T1000 (cell line): ENCODE results near the gene INSM1.

Experiments used
- DNase-seq: peaks from one replicate; lab custom pipeline; 2025; ENCODE audit warnings: mixed read lengths; lab: John Stamatoyannopoulos, UW

Gene INSM1

DNA sequence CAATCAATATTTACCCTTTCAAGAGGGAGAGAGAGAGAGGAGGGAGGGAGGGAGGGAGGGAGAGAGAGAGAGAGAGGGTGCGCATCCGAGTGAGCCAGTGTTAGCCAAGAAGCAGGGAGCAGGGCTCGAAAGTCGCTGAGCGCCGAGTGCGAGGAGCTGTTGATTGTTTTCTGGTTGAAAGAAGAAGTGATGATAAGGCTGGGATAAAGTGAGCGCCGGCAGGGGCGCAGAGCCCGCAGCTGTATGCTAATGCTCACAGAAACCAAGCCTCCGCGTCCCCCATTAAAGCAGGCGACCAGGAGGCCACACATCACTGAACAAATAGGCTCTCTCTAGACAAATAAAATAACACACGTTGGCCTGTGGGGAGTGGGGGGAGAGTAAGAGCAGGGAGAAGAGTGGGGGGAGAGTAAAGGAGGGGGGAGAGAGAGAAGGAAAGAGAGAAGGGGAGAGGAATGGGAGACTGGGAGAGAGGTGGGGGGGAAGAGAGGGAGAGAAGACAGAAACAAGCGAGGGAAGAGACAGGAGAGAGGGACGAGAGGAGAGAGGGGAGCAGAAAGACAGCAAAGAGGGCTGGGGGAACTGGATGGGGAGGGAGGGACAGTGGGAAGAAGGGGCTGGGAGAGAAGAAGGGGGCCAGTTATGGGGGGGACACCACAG lies 5.0 kb upstream of the INSM1 start:
- DNase-seq = no peak

DNA sequence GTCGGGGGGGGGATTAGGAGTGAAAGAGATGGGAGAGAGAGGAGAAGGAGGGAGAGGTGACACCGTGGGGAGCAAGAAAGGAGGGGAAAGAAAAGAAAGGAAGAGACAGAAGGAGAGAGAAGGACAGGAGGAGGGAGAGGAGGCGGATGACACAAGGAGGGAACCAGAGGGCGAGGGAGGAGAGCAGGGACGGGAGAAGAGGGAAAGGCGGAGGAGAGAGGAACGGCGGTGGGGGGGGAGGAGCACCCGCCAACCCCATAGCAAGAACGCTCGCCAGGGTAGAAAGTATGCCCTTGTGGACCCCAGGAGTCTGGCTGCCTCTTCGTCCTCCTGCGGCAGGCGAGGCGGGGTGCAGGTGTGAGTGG lies 4.5 kb upstream of the INSM1 start:
- DNase-seq = no peak

DNA sequence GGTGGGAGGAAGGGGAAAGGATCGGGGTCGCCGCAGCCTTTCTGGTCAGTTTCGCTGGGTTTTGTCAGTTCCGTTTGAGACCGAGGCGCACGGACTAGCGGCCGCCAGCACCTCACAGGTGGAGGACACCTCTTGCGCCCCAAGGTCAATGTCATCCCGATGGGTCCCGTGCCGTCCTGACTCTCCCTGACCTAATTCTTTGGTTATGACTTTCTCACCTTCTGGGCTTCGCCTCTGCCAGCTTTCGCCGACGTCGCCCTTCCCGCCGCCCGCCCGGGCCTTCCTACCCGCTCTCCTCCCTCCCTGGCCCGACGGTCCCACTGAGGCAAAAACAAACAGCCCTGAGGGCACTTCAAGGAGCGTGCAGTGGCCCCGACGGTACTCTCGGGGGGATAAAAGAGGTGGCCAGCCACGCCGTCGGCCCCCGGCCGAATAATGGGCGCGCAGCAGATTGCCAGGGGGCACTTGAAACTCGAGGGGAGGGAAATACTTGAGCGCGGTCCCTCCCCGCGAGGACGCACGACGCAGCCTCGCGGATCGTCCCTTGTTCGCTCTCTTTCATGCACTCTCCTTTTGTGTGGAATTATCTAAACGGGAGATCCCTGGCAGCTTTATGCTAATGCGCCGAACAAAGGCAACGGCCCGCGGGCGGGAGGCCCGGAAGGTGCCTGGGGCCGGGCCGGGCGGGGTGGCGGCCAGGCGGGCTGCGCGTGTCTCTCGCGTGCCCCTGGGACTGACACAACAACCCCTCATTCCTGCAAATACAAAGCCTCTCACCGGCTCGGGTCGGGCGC lies 3.9 kb upstream of the INSM1 start:
- no peak for DNase-seq

DNA sequence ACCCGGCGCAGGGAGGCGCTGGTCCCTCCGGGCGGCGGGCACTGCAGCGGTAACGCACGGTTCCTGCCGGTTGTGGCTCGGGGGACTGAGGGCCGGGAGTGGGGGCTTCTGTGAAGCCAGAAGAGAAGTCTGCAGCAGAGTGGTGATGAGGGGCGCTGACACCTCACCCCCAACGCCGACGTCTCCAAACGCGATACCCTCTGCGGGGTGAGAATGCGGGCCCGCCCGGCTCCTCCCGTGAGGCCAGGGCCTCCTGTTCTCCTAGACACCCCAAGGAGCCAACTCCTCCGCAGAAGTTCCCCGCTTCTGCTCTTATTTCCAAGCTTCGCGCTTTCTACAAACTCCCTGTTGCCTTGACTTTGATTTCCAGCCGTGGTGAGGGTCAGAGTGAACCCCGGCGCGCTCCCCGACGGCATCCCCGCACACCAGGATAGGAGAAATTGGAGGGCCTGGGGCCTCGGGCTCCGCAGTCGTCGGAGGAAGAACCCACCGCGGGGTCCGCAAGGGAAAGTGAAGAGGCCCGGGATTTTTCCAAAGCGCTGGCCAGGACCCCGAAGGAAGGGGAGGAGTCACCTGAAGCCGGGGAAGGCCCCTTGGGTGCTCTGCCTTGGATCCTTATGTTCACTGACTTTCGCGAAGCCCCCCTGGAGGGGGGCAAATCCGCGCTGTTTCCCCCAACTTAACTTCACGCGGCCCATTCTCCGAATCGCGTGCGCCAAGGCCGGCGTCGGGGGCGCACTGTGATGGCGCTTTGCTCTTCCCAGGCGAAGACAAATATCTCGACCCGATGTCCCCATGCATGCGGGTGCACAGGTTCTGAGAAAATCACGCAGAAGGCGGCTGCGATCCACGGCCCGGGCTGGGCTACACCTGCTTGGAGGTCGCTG lies 3.1 kb upstream of the INSM1 start:
- no peak for DNase-seq

DNA sequence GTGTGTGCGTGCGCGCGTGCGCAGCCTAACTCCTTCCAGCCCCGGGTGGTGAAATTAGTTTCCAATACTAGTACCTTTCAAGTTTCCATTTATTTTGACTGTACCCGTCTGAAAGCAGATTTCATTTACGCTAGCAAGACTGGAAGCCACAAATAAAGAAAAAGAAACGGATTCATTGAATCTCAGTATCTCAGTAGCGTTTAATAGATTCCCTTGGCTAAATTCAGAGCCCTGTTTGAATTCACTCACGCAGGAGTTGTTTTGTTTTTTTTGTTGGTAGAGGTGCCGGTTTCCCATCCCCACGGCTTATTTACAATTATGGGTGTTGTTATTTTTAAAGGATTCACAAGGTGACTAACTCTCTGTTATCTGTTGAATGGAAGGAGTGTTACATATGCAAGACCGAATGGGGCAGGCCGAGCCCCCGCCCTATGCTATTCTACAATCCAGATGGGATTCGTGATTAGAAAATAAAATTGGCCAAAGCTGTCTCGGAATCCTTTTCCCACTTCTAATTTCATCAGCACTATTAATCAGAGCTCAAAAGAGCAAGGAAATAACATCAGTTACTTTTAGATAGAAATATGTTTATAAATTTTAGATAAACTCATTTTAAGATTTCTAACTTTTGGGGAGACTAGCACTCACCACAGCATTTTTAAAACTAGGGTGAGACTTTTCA lies 2.3 kb upstream of the INSM1 start:
- DNase-seq = no peak

DNA sequence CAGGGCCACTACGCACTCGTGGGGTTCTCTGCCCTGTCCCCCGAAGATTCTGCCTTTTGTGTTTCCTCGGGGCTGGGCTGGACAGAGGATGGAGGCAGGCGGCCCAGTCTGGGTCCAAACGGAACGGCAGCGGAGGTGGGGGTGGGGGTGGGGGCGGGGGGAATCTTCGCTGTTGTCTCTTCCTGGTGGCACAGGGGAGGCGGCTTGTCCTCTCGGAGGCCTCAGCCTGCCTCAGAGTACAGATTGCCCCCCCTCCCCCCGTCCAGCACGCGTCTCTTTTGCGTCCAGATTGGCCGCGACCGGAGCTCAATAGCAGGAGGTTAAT lies 1.4 kb upstream of the INSM1 start:
- no peak for DNase-seq

DNA sequence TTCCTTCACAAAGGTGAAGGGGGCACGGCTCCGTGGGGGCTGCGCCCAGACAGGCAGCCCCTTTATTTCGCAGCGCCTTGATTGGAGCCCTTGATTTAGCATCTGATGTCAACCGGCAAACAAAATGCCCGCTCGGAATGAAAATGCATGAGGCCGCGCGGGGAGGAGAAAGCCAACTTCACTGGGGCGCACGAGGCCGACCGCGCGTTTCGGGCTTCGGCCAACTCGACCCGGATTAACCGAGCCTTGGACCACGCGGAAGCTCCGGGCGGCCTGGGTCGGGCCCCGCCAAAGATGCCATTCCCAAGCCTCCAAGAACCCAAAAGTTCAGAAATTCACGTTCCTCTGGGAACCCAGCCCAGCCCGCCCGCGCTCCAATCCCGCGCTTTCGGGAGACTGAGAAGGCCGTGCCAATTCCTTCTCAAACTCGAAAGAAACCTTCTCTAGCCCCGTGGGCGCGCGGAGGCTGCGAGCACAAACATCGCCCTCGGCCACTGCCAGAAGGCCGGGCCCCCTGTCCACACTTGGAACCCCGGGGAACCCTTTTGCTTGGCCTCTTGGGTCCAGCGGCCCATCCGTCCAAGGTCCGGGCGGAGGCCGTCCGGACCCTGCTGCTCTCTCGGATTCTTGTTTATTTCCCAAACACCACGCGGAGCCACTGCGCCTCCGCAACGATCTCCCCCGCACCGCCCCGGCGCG lies 879 bp upstream of the INSM1 start:
- DNase-seq = no peak

DNA sequence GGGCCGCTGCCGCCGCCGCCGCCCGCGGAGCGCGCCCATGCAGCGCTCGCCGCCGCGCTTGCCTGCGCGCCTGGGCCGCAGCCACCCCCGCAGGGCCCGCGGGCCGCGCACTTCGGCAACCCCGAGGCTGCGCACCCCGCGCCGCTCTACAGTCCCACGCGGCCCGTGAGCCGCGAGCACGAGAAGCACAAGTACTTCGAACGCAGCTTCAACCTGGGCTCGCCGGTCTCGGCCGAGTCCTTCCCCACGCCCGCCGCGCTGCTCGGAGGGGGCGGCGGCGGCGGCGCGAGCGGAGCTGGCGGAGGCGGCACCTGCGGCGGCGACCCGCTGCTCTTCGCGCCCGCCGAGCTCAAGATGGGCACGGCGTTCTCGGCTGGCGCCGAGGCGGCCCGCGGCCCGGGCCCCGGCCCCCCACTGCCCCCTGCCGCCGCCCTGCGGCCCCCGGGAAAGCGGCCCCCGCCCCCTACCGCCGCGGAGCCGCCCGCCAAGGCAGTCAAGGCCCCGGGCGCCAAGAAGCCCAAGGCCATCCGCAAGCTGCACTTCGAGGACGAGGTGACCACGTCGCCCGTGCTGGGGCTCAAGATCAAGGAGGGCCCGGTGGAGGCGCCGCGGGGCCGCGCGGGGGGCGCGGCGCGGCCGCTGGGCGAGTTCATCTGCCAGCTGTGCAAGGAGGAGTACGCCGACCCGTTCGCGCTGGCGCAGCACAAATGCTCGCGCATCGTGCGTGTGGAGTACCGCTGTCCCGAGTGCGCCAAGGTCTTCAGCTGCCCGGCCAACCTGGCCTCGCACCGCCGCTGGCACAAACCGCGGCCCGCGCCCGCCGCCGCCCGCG lies 730 bp downstream of the INSM1 start:
- DNase-seq = no peak

DNA sequence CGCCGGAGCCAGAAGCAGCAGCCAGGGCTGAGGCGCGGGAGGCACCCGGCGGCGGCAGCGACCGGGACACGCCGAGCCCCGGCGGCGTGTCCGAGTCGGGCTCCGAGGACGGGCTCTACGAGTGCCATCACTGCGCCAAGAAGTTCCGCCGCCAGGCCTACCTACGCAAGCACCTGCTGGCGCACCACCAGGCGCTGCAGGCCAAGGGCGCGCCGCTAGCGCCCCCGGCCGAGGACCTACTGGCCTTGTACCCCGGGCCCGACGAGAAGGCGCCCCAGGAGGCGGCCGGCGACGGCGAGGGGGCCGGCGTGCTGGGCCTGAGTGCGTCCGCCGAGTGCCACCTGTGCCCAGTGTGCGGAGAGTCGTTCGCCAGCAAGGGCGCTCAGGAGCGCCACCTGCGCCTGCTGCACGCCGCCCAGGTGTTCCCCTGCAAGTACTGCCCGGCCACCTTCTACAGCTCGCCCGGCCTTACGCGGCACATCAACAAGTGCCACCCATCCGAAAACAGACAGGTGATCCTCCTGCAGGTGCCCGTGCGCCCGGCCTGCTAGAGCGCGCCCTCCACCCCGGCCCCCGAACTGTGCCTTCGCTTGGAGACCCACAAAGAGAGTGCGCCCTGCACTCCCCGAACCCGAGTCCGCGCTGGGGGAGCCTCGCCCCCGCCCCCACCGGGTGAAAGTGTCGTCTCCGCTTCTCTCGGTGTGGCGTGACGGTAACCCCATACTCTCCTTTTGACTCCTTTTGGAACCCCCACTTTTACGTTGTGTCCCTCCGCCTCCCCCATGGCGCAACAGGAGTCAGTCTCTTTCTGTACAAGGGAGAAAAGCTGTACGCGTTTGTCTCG lies 1.6 kb downstream of the INSM1 start:
- no peak for DNase-seq

DNA sequence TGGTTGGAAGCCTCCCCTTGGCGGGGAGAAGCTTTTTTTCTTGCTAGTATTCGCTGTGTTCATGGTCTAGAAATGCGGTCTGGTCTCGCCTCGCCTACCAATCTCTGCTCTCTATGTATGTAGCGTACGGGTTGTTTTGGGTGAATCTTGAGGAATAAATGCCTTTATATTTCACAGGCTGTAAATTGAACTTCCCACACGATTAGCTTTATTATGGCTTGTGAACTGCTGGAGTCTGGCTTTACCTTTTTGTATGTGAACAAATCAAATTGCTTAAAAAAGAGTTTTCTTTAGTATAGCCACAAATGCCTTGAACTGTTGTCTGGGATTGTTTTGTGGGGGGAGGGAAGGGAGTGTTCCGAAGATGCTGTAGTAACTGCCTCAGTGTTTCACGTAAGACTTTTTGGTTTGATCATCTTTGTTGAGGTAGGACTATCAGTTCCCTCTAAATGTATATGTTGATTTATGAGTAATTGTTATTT lies 2.2 kb downstream of the INSM1 start:
- DNase-seq = no peak

DNA sequence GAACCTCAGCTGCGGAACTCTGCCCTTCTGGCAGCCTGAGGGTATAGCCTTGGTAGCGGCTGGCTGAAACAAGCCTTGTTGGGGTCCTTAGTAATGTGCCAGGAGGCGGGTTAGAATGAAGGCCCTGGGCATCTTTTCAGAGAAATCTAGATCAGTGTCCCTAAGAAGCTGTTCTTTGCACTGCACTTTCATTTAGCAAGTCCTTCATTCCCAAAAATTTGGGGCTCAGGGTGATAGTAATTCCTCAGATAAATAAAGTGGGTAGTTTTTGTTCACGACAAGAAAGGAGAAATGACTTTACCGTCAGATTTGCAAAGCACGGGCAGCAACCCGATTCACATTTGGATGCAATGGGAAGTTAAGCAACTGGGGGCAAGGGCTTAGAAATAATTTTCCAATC lies 3.2 kb downstream of the INSM1 start:
- no peak for DNase-seq

DNA sequence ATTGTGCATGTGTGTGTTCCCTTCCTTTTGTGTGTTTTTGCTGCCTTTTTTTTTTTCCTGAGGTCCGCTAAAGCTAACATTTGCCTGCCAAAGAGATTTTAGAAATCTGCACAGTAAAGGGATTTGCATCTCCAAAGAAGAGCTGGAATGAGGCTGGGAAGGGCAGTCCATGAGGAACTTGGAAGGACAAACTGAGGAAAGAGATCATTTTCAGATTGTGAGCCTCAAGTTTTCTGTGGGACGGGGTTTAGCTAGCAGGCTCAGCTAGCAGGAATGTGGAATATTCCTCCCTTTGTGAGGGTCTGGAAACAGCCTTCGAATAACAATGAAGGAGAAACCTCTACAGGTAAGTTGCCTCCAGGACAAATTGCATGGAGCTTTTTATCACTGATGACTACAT lies 3.8 kb downstream of the INSM1 start:
- no peak for DNase-seq

DNA sequence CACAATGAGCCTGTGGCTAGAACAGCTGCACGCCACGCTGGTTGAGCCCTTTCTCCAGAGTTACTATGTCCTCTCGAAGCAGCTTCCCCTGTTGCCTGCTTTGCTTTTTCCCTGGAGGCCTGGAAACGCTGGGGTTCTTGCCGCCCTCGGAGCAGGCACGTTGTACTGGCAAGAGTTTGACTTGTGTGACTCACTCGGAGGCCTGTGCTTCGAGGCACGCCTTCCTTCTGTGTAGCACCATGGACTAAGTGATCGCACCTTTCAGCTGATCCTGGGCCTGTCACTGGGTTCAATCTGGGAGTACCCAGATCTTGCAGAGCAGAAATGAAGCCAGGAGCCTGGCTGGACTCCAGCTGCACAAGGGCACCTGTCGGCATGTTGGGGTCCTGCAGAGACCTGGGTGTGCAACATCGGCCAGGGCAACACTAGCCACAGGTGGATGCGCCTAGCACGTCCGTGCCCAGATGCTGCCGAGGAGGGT lies 5.2 kb downstream of the INSM1 start:
- DNase-seq = no peak

DNA sequence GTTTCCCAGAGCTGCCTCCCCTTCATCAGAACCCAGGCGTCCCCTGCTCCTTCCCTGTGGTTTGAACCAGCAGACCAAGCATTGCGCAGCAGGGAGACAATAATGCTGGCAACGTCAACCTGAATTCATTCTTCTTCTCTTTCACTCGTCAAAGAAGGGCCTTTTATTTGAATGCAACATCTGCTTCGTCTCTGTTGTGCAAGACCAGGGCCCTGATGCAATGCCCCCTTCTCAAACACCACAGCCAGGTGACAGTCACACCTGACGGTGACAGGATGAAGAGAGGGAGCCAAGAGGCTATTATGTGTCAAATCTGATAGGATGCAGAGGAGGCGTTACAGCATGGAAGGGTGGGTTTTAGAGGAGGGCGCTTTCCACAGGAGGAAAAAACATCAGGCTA lies 8.0 kb downstream of the INSM1 start:
- DNase-seq = no peak

DNA sequence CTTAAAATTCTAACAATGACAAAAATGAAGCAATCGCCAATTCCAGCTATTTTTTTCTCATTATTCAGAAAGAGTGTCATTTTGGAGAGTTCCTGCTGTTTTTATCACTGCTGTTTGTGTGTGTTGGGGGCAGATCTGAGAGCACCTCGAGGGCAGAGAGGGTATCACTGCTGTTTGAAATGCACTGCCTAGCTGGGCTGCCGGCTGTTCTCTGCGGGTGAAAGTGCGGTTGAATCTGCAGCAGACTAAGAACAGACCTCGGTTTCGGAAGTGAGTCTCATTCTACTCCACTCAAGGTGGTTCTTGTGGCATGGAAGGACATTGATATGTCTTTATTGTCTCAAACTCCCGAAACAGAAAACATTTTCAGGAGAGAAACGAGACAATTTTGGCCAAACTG lies 18.3 kb downstream of the INSM1 start:
- no peak for DNase-seq

DNA sequence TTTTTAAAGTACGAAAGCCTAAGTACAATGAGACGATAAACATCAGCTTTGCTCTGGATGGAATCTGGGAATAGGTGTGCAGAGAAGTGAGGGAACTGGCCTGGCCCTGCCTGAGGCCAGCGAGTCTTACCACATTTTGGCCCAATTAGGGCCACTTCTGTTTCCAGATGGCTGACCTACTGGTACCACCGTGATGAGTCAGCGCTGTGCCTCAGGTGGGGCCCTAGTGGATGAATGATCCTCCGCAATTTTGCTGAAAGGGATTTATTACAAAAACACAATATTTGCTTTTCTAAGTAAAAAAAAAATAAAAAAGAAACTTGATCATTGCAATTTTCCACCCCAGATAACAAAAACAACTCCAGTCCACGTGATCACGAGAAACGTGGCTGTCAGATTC lies 22.5 kb downstream of the INSM1 start:
- DNase-seq = no peak

DNA sequence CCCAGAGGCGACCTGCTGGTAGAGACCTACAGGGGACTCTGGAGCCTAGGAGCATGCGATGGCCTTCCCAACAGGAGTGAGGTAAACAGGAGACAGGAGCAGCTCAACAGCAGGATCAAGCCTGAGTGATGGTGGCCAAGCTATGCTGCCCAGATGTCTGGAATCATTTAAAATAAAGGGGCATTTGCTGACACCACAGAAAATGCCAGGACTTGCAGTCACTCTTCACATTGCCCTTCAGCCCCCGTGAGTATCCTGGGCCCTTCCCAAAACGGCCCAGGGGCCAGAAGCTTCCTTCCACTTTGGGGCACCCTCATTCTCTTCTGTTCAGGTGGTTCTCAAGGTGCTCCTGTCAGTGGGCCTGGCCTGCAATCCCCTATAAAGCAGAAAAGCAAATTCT lies 23.2 kb downstream of the INSM1 start:
- DNase-seq = no peak

DNA sequence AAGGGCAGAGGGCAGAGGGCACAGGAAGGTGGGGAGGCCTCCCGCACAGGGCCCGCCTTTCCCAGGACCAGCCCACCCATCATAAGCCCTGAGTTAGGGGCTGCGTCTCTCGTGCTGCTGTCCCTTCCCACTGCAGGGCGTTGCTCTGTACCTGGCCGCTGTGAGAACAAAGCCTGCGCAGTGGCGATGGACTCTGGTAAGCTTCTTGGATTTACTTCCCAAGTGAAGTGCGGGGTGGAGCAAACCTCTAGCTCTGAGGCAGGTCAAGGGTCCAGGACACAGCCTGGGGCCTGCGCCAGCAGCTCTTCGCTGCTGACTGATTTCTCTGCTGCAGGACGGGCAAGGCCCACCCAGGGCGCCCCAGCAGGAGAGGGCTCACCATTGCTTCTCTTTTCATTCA lies 23.9 kb downstream of the INSM1 start:
- DNase-seq = no peak

DNA sequence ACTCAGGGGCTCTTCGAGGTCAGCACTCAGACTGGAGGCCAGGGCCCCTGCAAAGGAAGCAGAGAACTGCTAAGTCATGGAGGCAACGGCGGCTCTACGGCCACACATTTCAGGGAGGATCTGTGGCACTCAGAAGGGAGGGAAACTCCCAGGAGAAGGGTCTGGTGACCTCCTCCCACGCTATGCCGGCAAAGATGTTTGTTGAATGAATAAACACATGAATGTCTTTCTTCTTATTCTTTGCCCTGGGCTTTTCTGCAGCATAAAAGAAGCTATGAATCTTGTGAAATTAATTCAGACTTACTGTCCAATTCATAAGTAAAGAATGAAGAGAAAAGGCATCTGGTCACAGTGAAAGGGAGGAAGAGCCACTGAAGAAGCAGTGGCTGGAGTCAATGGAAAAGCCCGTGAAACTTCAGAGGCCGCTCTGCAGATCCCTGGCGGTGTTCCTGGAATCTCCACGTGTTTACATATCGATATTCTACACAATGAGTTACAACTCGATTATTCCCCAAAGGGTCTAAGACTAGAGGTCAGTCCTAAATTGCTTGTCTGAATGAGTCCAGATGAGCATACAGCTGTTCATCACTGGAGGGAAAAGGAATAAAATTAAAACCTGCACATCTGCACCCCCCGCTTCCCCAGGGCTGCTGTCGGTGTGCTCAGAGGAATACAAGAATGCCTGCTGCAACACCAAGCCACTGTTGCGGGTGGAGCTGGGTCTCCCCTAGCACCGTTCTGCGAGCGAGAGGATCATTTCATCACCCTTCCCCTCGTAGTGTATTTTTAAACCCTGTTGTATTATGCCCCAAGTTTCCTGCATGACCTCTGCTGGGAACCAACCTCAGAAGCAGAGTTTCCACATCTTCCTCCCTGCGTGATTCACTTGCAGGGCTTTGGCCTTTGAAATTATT lies 25.6 kb downstream of the INSM1 start:
- no peak for DNase-seq
